Measurements from ENCODE around the gene PCDHGB1. TPM values are rescaled to one million over a fixed set of nuclear protein-coding genes. Genes with fewer than 3 reads are reported as not detected.
"Not testable (repeated sequence)": the region's sequence is repeated elsewhere in the genome, so short reads cannot be mapped to it uniquely, and the experiment has no call there.

The PCDHGB1 gene
- total RNA-seq, 1 donor from 2014 or later, result 0.39 TPM

GRCh38 chr5:141345327-141345726, 4.6 kb upstream of the PCDHGB1 start:
- DNase-seq (ENCODE audit: low read depth in 2 of 2), result no peak

GRCh38 chr5:141346017-141346416, 3.9 kb upstream of the PCDHGB1 start:
- DNase-seq (ENCODE audit: low read depth in 2 of 2), result not testable (repeated sequence)

GRCh38 chr5:141351591-141351990, 1.7 kb downstream of the PCDHGB1 start:
- DNase-seq (ENCODE audit: low read depth in 2 of 2), result no peak

GRCh38 chr5:141354900-141355469, 5.1 kb downstream of the PCDHGB1 start, which contains the start of gene PCDHGA4:
Gene PCDHGA4, plus strand, starts transcription at chr5:141355021. Its CDS starts 87 bp downstream, at chr5:141355108.
- DNase-seq (ENCODE audit: low read depth in 2 of 2), result peak in 1 of 2 donors; percentile 25

GRCh38 chr5:141355641-141356040, 5.7 kb downstream of the PCDHGB1 start:
- DNase-seq (ENCODE audit: low read depth in 2 of 2), result no peak

- no peak for DNase-seq (ENCODE audit: low read depth in 2 of 2)
These were observed 6.2 kb downstream of the PCDHGB1 start for GRCh38 chr5:141356133-141356532.

- DNase-seq (ENCODE audit: low read depth in 2 of 2), result no peak
These were observed 7.1 kb downstream of the PCDHGB1 start for GRCh38 chr5:141356950-141357349.

- peak in 1 of 2 donors; percentile 53 for DNase-seq (ENCODE audit: low read depth in 2 of 2)
These were observed 10.0 kb downstream of the PCDHGB1 start, which contains the start of gene PCDHGB2 for GRCh38 chr5:141359790-141360426. Gene PCDHGB2, plus strand, starts transcription at chr5:141359994. Its CDS starts 142 bp downstream, at chr5:141360136.

- DNase-seq (ENCODE audit: low read depth in 2 of 2), result no peak
These were observed 10.8 kb downstream of the PCDHGB1 start for GRCh38 chr5:141360685-141361084.

- no peak for DNase-seq (ENCODE audit: low read depth in 2 of 2)
These were observed 12.8 kb downstream of the PCDHGB1 start for GRCh38 chr5:141362719-141363118.

- DNase-seq (ENCODE audit: low read depth in 2 of 2), result no peak
These were observed 14.2 kb downstream of the PCDHGB1 start, which contains the start of gene PCDHGA5 for GRCh38 chr5:141363952-141364660. Gene PCDHGA5, plus strand, starts transcription at chr5:141364162. Its CDS starts 169 bp downstream, at chr5:141364331.

GRCh38 chr5:141366016-141366896, 16.4 kb downstream of the PCDHGB1 start:
- DNase-seq (ENCODE audit: low read depth in 2 of 2), result no peak

GRCh38 chr5:141369994-141370848, 20.3 kb downstream of the PCDHGB1 start, which contains the start of gene PCDHGB3:
Gene PCDHGB3, plus strand, starts transcription at chr5:141370242. Its CDS starts 153 bp downstream, at chr5:141370395.
- peak; percentile 38 to 71 for DNase-seq (ENCODE audit: low read depth in 2 of 2)

GRCh38 chr5:141371572-141372475, 21.9 kb downstream of the PCDHGB1 start:
- DNase-seq (ENCODE audit: low read depth in 2 of 2), result no peak

GRCh38 chr5:141373673-141374317, 23.9 kb downstream of the PCDHGB1 start, which contains the start of gene PCDHGA6:
Gene PCDHGA6, plus strand, starts transcription at chr5:141373891. Its CDS starts 193 bp downstream, at chr5:141374084.
- peak in 1 of 2 donors; percentile 42 for DNase-seq (ENCODE audit: low read depth in 2 of 2)

GRCh38 chr5:141374627-141375026, 24.7 kb downstream of the PCDHGB1 start:
- DNase-seq (ENCODE audit: low read depth in 2 of 2), result no peak

- DNase-seq (ENCODE audit: low read depth in 2 of 2), result not testable (repeated sequence)
These were observed 25.7 kb downstream of the PCDHGB1 start for GRCh38 chr5:141375444-141376155.
